Measurements from ENCODE around the gene CAMKK2. TPM values are rescaled to one million over a fixed set of nuclear protein-coding genes. Genes with fewer than 3 reads are reported as not detected.

Gene CAMKK2
- total RNA-seq, 1 experiment from 2014 or later, result 24.7 TPM

- Histone ChIP-seq H3K4ac (ENCODE audit: low read depth, low read length) (no peak overlapping the region), H3K4me2 (ENCODE audit: insufficient read depth, insufficient read length, low read length) (no peak overlapping the region), H3K56ac (ENCODE audit: insufficient read length, low read depth, low read length) (no peak overlapping the region), H2BK20ac (ENCODE audit: low read depth, low read length, poor library complexity, severe bottlenecking) (no peak overlapping the region), H4K8ac (replicated peaks; ENCODE audit: insufficient read length, low read depth, low read length) (no peak overlapping the region), H3K23me2 (ENCODE audit: insufficient read length, low read depth, low read length, poor library complexity, severe bottlenecking) (no peaks in the 10 kb centered on the region), H3K14ac (ENCODE audit: insufficient read depth, low read length) (no peak overlapping the region), H3K18ac (ENCODE audit: insufficient read length, low read depth, low read length) (no peak overlapping the region), H3T11ph (ENCODE audit: low read length) (no peak overlapping the region), H4K20me1 (ENCODE audit: control insufficient read depth, insufficient read depth, insufficient read length) (no peaks in the 10 kb centered on the region), H2BK5ac (ENCODE audit: insufficient read length, low read length) (no peak overlapping the region), H3K23ac (ENCODE audit: insufficient read length, low read depth, low read length) (no peak overlapping the region), H4K5ac (ENCODE audit: insufficient read length, low read depth, low read length) (no peak overlapping the region), H2BK120ac (ENCODE audit: low read depth, low read length, poor library complexity, severe bottlenecking) (no peak overlapping the region), H2AK5ac (ENCODE audit: insufficient read length, low read length) (no peak overlapping the region), H3K4me1 (ENCODE audit: insufficient read depth, low read length) (no peaks in the 10 kb centered on the region), H4K91ac (ENCODE audit: insufficient read length, low read depth, low read length) (no peak overlapping the region), H3K27ac (ENCODE audit: insufficient read length, low read depth, low read length) (no peak overlapping the region), H3K79me1 (ENCODE audit: insufficient read depth, low read depth, low read length, poor library complexity, severe bottlenecking) (no peaks in the 10 kb centered on the region), H2BK15ac (ENCODE audit: low read depth, low read length) (no peak overlapping the region), H3K9ac (ENCODE audit: extremely low read depth, insufficient read length, low read length) (no peak overlapping the region), H2BK12ac (ENCODE audit: insufficient read length, low read depth, low read length) (no peak overlapping the region), H3K9me3 (ENCODE audit: control insufficient read depth, low read depth, low read length) (no peaks in the 10 kb centered on the region), H3K27me3 (ENCODE audit: insufficient read depth, low read length) (no peaks in the 10 kb centered on the region; the same call in 1 of the 2 replicates), H2AFZ (ENCODE audit: low read length) (no peak overlapping the region), H3K79me2 (ENCODE audit: insufficient read depth, low read length) (no peaks in the 10 kb centered on the region)
- Mint-ChIP-seq H3K4me3 (no peak overlapping the region), H3K27ac (peak overlapping the region in 1 of 3 experiments; percentile 54; a peak in 1 of 7 replicates), H3K36me3 (ENCODE audit: insufficient read depth in 1 of 3, low read depth in 3 of 3) (no peaks in the 10 kb centered on the region), H3K4me1 (peaks cover 7% of the 10 kb centered on the region in 2 experiments), H3K27me3 (ENCODE audit: low read depth) (peaks cover 19% of the 10 kb centered on the region), H3K9me3 (no peaks in the 10 kb centered on the region; a peak in 1 of 5 replicates)
- no CpG with 5 or more reads among the region's 5 CpGs for WGBS (ENCODE audit: extremely low coverage, insufficient read length, low lambda C conversion rate)
- no peak for DNase-seq
- TF ChIP-seq CTCF (conservative IDR thresholded peaks at IDR 0.05), result no peak
Measured at GRCh38 chr12:121212875-121213274, 83.6 kb downstream of the CAMKK2 start.
